NCI-H345 treated with DMSO at 0.1 percent for 48 hours (cell line): Measurements from ENCODE around the gene GPAT2.
"Not testable (repeated sequence)": the region's sequence is repeated elsewhere in the genome, so short reads cannot be mapped to it uniquely, and the experiment has no call there.

Experiments used
- DNase-seq: peaks from one replicate; lab custom pipeline; 2025; ENCODE audit not compliant: unreplicated experiment; lab: John Stamatoyannopoulos, UW

GPAT2 gene

DNA sequence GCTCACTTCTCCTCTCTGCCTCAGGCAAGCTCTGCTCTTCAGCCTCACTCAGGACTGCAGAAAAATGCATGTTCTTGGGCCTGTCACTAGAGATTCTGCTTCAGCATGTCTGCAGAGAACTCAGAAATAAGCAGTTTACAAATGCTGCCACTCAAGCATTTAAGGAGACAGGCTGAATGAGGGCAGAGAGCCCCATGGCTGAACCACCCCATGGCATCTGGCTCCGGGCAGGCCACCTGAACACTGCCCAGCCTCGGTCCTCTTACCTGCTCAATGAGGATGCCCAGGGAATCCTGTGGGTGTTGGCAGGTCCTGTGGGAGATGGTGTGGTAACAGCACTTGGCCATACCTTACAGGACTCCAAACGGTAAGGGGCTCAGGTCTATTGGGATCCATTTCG is 31.2 kb upstream of the GPAT2 start:
- DNase-seq: not testable (repeated sequence)

- no peak for DNase-seq
Measured at GRCh38 chr2:96065381-96065930, 30.7 kb upstream of the GPAT2 start.

DNA sequence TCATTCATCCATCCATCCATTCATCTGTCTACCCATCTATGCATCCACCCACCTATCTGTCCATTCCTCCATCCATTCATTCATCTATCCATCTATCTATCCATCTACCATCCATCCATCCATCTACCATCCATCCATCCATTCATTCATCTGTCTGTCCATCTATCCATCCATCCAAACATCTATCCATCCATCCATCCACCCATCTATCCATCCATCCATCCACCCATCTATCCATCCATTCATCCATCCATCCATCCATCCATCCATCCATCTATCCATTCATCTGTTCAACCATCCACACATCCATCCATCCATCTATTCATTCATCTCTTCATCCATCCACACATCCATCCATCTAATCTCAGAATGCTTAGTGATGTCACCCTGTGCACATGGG is 30.0 kb upstream of the GPAT2 start:
- not testable (repeated sequence) for DNase-seq

GRCh38 chr2:96064047-96064675 is 29.4 kb upstream of the GPAT2 start:
- DNase-seq: not testable (repeated sequence)

DNA sequence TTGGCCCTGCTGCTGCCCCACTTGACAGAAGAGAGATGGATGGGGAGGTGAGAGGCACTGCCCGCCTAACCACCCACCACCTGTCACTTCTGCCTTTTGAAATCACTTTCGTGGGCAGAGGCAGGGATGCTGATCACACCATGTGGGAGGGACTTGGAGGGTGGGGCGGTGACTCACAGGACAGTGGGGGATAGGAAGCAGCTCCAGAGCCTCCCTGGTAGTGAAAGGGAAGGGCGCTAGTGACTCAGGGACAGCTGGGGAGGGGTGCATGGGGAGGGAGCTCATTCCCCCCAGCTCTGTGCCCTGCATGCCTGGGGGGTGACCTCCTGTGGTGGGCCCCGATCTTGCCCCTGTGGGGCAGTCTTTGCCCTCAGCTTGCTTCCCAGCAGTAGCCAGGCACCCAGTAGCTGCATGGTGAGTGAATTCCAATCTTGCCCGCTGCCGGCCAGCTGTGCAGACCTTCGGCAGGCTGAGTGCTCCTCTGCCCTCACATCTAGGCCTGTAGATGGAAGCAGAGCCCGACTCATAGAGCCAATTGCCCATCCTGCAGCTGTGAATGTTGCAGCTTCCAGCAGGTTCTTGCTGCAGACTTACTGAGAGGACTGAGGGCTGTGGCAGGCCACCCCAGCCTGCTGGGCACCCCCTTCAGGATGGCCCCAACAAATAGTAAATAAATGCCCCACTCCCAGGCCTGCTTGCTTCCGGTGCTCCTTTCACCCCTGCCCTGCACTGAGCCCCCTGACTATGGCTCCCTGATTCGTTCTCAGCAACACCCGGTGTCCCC is 28.6 kb upstream of the GPAT2 start:
- DNase-seq: not testable (repeated sequence)

DNA sequence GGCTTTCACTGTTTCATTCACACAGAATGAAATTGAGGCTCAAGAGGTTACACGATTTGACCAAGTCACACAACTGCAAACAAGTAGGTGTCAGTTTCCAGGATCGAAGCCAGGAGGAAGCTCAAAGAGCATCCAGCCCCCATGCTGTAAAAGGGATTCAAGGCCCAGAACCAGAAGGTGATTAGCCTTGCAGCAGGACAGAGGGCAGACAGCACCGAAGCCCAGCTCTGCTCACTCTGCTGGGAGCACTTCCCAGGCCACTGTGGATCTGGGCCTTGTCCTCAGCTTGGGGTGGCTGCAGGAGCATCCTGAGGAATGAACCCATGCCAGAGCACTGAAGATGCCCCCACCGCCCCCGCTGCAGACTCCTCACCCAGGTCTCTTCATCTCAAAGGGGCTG is 27.8 kb upstream of the GPAT2 start:
- not testable (repeated sequence) for DNase-seq

DNA sequence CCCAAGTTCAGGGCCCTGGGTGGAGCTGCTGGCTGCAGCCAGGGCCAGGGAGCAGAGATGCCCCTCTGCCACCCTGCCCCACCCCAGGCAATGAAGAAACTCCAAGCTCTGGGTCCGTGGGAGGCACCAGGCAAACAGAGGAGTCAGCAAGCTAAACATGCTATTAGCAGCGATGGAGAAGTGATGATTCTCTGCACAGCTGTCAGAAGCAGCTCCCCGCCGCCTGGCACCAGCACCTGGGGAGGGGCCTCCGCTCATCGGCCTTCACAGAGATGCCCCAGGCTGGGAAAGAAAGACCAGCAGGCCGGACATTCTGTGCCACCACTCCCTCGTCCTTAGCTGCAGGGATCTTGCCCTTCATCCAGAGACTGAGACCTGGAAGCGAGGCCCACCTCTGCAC is 27.2 kb upstream of the GPAT2 start:
- not testable (repeated sequence) for DNase-seq

- DNase-seq: not testable (repeated sequence)
Measured at GRCh38 chr2:96061197-96061817, 26.6 kb upstream of the GPAT2 start.

DNA sequence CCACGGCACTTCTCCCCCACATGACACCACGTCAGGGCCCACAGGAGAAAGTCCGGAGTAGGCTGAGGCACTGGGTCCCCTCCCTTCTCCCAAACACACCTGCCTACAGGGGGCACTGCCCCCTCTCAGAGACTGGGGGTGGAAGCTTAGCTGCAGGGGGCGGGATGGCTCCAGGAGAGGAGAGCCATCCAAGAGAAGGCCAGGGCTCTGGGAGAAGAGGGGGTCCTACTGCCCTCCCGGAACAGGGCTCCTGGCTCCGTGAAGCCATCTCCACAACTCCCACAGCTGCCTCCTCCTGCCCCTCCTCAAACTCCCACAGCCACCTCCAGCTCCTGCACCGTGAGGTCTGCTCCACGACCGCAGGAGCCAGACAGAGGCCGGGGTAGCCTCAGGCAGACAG is 25.6 kb upstream of the GPAT2 start:
- not testable (repeated sequence) for DNase-seq

DNA sequence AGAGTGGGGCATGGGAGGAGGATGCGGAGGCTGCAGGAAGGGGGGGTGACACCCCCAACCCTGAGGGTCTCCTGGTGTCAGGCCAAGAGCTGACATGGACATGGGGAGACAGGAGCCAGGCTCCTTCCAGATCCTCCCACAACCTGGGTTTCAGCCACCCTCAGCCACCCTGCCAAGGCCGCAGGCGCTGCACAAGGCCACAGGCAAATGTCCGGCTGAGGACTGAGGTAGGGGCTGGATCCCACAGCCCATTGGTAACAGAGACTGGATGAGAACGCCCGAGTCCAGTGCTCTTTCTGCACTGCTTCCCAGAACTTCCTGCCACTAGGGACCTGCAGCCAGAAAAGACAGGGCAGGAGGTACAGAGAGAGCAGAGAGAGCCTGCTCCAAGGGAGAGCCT is 24.7 kb upstream of the GPAT2 start:
- DNase-seq: not testable (repeated sequence)

DNA sequence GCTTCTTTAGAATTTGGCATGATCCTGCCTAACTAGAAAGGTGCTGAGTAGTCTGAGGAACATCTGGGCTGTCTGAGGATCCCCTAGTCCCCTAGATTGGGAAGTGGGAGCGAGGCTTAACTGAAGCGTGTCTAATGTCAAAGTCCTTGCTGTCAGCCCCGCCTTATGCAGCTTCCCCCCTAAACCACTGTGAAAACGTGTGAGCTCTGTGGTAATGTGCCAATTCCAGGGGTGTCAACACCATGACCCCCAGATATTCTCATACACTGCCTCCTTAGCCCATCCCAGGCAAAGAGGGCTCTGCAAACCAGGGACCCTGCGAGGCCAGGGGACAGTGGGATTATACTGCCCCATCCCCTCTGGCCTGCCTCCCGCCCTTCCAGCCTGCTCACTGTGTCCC is 21.1 kb upstream of the GPAT2 start:
- not testable (repeated sequence) for DNase-seq

- not testable (repeated sequence) for DNase-seq
Measured at GRCh38 chr2:96054537-96054936, 19.8 kb upstream of the GPAT2 start.

DNA sequence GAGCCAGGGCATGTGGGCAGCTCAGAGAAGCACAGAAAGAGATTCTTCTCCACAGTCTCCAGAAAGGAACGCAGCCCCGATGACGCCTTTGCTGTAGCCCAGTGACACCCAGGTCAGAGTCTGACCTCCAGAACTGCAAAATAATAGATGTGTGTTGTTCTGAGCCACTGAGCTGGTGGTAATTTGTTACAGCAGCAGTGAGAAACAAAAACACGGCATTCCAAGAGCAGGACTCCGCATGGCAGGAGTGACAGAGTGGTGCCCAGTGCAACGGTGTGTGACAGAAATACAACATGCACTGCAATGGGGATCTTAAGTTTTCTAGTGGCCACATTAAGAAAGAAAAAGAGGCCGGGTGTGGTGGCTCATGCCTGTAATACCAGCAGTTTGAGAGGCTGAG is 18.7 kb upstream of the GPAT2 start:
- not testable (repeated sequence) for DNase-seq

DNA sequence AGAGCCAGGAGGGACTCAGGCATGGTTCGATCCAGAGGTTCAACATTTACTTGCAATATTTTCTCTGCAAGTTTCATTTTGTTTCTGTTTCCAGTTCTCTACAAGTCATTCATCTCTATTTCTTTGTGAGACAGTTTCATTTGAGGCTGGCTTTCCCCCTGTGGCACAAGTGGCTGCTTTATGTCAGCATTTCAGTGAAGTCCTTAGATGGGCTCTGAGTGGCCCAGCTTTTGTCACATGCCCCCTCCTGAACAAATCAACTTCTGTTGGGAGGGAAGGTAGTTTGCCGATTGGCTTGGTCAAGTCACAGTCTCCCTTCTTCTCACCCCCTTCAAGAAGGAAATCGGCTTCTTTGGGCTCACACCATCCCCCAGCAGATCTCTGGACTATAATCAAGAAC is 17.9 kb upstream of the GPAT2 start:
- not testable (repeated sequence) for DNase-seq

DNA sequence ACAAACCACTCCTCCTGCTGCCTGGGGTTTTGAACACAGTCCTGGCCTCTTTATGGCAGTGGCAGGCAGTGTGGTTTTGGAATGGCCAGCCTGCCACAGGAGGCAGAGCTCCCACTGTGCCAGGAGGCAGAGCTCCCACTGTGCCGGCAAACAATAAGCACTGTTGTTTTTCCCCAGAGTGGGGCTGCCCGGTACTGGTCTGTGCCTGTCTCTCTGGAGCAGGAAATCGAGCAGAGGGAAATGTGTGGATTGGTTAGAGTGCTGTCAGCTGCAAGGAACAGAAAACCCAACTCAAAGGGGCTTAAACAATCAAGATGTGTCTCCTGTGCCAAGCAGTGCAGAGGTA is 15.2 kb upstream of the GPAT2 start:
- not testable (repeated sequence) for DNase-seq

DNA sequence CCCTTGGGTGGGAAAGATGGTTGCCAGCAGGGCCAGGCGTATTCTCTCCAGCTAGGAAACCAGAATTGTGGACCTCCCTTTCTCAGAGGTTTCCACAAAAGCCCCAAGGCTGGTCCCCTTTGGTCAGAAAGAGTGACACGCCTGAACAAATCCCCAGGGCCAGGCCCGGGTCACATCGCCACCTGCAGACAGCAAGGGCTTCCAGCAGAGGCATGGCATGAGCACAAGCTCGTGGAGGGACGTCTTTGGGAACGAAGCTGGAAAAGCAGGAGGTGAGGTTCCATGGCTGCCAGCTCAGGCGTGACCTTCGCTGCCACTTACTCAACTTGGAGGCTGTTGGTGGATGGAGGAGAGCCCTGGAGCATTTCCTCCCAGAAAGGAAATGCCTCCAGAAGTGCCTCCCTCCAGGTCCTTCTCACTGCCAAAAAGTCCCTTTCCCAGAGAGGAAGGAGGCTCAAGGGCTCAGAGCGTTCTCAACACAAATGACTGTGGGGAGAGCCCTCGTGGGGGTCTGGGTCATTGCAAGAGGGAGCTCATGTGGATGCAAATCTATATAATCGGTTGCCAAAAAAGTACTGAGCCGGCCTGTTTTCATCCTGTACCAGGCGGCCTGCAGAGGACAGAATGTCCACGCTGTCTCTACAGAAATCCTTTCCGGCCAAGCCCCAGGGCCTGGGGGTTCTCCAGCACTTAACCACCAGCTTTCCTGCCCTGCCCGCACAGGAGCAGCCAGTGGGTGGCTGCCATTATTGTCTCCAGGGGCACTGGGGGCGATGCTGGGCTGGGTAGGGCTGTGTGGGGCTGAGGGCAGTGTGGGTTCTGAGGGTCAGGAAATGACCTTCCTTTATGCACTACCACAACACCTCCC is 14.6 kb upstream of the GPAT2 start:
- DNase-seq: not testable (repeated sequence)

DNA sequence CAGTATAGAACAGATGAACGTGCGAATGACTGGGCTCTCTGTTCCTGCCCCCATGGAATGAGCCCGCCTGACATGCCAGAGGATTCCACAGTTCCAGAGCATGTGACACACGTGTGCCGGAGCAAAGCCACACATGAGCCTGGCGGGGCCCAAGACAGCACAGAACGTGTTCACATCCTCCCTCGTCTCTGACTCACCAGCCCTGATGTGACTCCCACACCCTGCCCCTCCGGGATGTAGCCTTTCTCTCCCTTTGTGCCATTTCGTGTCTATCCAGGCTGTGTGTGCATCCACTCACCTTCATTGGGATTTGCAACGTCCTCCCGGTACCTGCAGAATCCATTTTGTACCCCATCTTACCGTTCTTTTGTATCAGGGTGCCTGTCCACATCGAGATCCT is 838 bp upstream of the GPAT2 start:
- DNase-seq: not testable (repeated sequence)

DNA sequence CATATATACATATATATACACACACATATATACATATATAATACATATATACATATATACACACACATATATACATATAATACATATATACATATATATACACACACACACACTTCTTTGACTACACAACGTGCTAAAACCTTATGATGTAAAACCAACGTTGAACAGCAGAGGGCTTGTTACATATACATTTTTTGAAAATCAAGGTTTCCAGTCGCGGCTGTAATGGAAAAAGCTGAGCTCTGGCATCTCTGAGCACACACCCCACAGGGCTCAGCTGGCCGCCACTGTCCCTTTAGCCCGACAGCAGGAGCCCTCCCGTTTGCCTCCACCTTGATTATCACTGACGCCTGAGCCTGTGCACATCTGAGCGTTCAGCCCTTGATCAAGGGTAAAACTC is 719 bp downstream of the GPAT2 start:
- DNase-seq: not testable (repeated sequence)

DNA sequence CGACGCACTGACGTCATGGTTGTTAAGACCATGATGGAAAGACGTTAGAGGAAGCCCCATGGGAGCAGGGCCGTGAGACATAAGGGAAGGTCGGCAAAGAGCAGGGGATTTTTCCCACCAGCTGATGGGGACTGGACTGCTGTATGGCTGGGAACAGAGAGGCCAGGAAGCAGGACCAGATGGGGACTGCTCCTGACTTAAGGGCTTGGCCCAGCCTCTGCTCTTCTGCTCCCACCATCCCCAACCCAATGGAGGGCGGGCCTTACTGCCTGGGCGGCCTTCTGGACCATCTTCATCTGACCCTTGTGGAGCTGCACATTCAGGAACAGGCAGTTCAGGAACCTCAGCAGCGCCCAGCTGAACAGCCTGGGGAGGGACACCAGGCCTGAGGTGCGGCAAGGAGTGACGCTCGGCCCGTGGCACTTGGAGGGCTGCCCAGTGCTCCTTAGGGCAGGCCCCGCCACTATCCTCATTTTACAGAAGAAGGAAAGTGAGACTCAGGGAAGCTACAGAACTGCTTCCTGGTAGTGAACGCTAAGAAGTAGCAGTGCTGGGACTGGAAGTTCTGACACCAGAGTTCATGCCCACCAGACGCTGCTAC is 6.9 kb downstream of the GPAT2 start:
- not testable (repeated sequence) for DNase-seq

- DNase-seq: not testable (repeated sequence)
Measured at GRCh38 chr2:96025755-96026154, 9.0 kb downstream of the GPAT2 start.

GRCh38 chr2:96025194-96025492 is 9.6 kb downstream of the GPAT2 start:
- DNase-seq: no peak
